Large intestine (tissue), 3 donors: ENCODE data around the gene ATP11C. TPM values are rescaled to one million over a fixed set of nuclear protein-coding genes. Genes with fewer than 3 reads are reported as not detected.

Source experiments
- DNase-seq, 2 donors: peaks; one replicate each; pipeline versions ENCODE4 v3.0.0 to v3.0.0-alpha.2; 2013
- H3K27ac ChIP-seq: one replicate; pipeline ENCODE4 v1.5.1; 2013; ENCODE audit warnings: low read length
- H3K27me3 ChIP-seq: 2 replicates; pipeline ENCODE4 v1.6.1; 2013; ENCODE audit warnings: low read length; ENCODE audit not compliant: control insufficient read depth, insufficient read depth
- H3K36me3 ChIP-seq: 2 replicates; pipeline ENCODE4 v1.6.1; 2013; ENCODE audit warnings: low read length; ENCODE audit not compliant: control insufficient read depth, insufficient read depth
- H3K4me1 ChIP-seq: one replicate; pipeline ENCODE4 v1.6.1; 2013; ENCODE audit warnings: low read length; ENCODE audit not compliant: control insufficient read depth, insufficient read depth
- H3K4me3 ChIP-seq: one replicate; pipeline ENCODE4 v1.5.1; 2013; ENCODE audit warnings: low read length
- H3K9me3 ChIP-seq: one replicate; pipeline ENCODE4 v1.6.1; 2013; ENCODE audit warnings: mild to moderate bottlenecking, low read depth, low read length, moderate library complexity; ENCODE audit not compliant: control insufficient read depth
- WGBS: methylation state at CpG from one replicate; pipeline ENCODE4 v1.1.5; 2013; ENCODE audit warnings: low lambda C conversion rate; ENCODE audit not compliant: insufficient coverage; 5-methylcytosine and 5-hydroxymethylcytosine counted together
- polyA plus RNA-seq: library from polyadenylated mRNA; unstranded; fragments of 120-200 nt; gene quantifications from one replicate; pipeline ENCODE4 v1.2.1, GENCODE V29; 2013

ATP11C gene
- polyA plus RNA-seq, 1 donor, result 15.4 TPM

DNA sequence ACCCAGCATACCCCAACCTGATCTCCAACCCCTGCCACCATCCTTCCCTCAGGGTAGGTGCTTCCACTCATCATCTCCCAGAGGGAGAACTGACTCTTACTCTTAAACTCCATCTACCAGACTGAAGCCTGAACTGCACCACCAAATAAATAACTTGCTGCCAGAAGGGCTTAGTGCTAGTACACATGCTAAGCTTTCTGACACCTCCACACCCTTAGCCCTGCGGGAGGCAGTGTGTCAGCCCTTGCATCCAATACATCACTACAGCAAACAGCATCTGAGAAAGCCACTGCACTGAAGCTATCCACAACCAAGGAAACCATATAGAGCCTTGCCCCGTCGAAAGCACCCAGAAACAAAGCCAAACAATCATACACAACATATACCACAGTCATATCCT is 156.3 kb downstream of the ATP11C start:
- H3K27me3 ChIP-seq, result no peaks in the 10 kb centered on the region
- no peak for DNase-seq
- no peaks in the 10 kb centered on the region for H3K4me1 ChIP-seq
- peaks cover 10% of the 10 kb centered on the region for H3K36me3 ChIP-seq
- H3K4me3 ChIP-seq, result no peak overlapping the region
- H3K9me3 ChIP-seq, result no peaks in the 10 kb centered on the region
- WGBS, result no CpG with 5 or more reads among the region's 3 CpGs
- no peak overlapping the region for H3K27ac ChIP-seq

- Histone ChIP-seq H3K36me3 (peaks cover 8% of the 10 kb centered on the region), H3K27ac (no peak overlapping the region), H3K4me3 (no peak overlapping the region), H3K4me1 (no peaks in the 10 kb centered on the region), H3K27me3 (no peaks in the 10 kb centered on the region), H3K9me3 (no peaks in the 10 kb centered on the region)
- no peak for DNase-seq
- WGBS, result no CpG with 5 or more reads among the region's 2 CpGs
These were observed 162.5 kb downstream of the ATP11C start for GRCh38 chrX:139770366-139770765.

DNA sequence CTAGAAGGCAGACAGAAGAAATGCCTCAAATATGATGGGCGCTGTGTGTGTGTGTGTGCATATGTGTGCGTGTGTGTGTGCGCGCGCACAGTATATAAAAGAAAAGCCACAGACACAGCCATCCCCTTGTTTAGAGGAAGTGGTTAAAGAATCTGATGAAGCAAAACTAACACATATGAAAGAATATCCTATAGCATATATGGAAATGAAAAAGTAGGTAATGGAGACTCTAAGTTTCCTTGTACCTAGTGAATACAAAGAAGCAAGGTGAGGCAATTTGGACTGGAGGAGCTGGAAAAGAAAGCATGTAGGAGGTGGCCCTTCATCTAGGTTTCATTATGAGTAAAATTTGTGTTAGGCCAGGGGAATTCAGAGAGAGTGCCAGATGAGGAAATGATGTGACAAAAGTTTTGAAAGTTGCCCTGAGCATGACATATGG is 166.3 kb downstream of the ATP11C start:
- Histone ChIP-seq H3K27me3 (no peaks in the 10 kb centered on the region), H3K9me3 (no peaks in the 10 kb centered on the region), H3K36me3 (peaks cover 5% of the 10 kb centered on the region), H3K27ac (no peak overlapping the region), H3K4me1 (no peaks in the 10 kb centered on the region), H3K4me3 (no peak overlapping the region)
- DNase-seq, result no peak
- no CpG with 5 or more reads among the region's 5 CpGs for WGBS

- no peak overlapping the region for H3K27ac ChIP-seq
- no peaks in the 10 kb centered on the region for H3K9me3 ChIP-seq
- no peak overlapping the region for H3K4me3 ChIP-seq
- no peaks in the 10 kb centered on the region for H3K27me3 ChIP-seq
- H3K4me1 ChIP-seq, result no peaks in the 10 kb centered on the region
- WGBS, result no CpG with 5 or more reads among the region's 4 CpGs
- H3K36me3 ChIP-seq, result peaks cover 5% of the 10 kb centered on the region
- no peak for DNase-seq
These were observed 170.3 kb downstream of the ATP11C start for GRCh38 chrX:139762400-139763183.

DNA sequence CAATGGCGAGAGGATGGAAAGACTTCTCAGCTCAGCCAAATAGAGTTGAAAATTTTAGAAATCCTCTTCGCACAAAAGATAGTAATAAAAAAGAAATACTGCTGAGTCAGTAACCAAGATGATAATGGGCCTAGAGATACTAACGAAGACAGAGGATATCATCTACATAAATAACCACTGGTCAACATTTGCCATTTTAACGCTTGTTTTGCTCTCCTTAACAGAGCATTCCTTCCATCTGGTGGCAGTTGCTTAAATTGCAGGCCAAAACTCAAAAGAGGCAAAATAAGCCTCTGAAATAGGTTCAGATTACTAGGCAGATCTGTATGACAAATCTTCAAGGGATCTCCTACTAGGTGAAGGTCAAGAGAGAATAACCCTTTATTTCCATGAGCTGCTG is 173.2 kb downstream of the ATP11C start:
- 100% methylated on average over 2 of the region's 4 CpGs for WGBS
- peaks cover 5% of the 10 kb centered on the region for H3K36me3 ChIP-seq
- H3K4me3 ChIP-seq, result no peak overlapping the region
- H3K4me1 ChIP-seq, result no peaks in the 10 kb centered on the region
- H3K9me3 ChIP-seq, result no peaks in the 10 kb centered on the region
- H3K27me3 ChIP-seq, result no peaks in the 10 kb centered on the region
- no peak for DNase-seq
- H3K27ac ChIP-seq, result no peak overlapping the region

GRCh38 chrX:139758809-139759208 is 174.0 kb downstream of the ATP11C start:
- Histone ChIP-seq H3K27me3 (no peaks in the 10 kb centered on the region), H3K4me1 (no peaks in the 10 kb centered on the region), H3K4me3 (no peak overlapping the region), H3K27ac (no peak overlapping the region), H3K9me3 (no peaks in the 10 kb centered on the region), H3K36me3 (peaks cover 5% of the 10 kb centered on the region)
- no CpG with 5 or more reads among the region's 1 CpG for WGBS
- peak in 1 of 2 donors; percentile 2 for DNase-seq

- no peak for DNase-seq
- peaks cover 5% of the 10 kb centered on the region for H3K36me3 ChIP-seq
- H3K4me1 ChIP-seq, result no peaks in the 10 kb centered on the region
- no peak overlapping the region for H3K27ac ChIP-seq
- 80% methylated on average over 1 of the region's 4 CpGs for WGBS
- H3K4me3 ChIP-seq, result no peak overlapping the region
- no peaks in the 10 kb centered on the region for H3K9me3 ChIP-seq
- H3K27me3 ChIP-seq, result no peaks in the 10 kb centered on the region
These were observed 174.6 kb downstream of the ATP11C start for GRCh38 chrX:139758250-139758649.

DNA sequence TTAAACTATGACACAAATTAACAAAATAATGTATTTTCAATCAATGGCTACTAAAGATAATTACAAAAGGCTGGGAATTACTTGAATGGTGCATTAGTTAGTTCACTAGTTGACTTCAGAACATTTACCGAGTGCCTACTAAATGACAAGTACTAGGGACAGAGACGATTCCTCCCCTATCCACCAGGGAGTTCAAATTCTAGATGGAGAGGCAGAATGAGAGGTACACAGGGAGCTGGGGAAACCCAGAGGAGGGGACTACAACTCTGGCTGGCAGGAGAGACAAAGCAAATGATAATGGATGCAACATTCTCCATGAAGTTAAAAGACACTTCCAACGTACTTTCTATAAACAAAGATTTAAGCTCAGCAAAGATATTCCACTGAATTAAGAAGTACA is 181.8 kb downstream of the ATP11C start:
- Histone ChIP-seq H3K4me1 (no peaks in the 10 kb centered on the region), H3K9me3 (no peaks in the 10 kb centered on the region), H3K4me3 (no peak overlapping the region), H3K27ac (no peak overlapping the region), H3K27me3 (no peaks in the 10 kb centered on the region), H3K36me3 (peaks cover 2% of the 10 kb centered on the region)
- WGBS, result no CpG with 5 or more reads among the region's 3 CpGs
- no peak for DNase-seq

DNA sequence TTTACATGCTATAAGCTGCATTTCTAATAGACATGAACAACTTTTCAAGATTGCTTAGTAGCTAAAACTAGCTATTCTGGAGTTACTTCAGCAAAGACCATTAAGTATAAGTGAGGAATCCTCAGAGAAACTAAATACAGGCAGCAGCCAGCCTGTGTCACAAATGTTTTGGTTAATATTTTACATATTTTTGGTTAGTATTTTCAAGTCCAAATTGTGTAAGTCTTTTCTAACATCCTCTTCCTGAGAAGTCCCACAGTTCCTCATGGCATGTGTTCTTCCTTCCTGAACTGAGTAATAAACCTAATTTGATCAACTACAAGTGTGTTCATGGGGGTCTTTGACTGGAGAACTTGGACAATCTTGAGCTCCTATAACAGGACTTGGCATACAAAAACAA is 182.5 kb downstream of the ATP11C start:
- no peaks in the 10 kb centered on the region for H3K4me1 ChIP-seq
- DNase-seq, result no peak
- H3K36me3 ChIP-seq, result peaks cover 2% of the 10 kb centered on the region
- no peak overlapping the region for H3K27ac ChIP-seq
- H3K27me3 ChIP-seq, result no peaks in the 10 kb centered on the region
- no peaks in the 10 kb centered on the region for H3K9me3 ChIP-seq
- H3K4me3 ChIP-seq, result no peak overlapping the region

GRCh38 chrX:139739138-139739537 is 193.7 kb downstream of the ATP11C start:
- Histone ChIP-seq H3K4me1 (no peaks in the 10 kb centered on the region), H3K27me3 (no peaks in the 10 kb centered on the region), H3K27ac (no peak overlapping the region), H3K9me3 (no peaks in the 10 kb centered on the region), H3K36me3 (peaks cover 3% of the 10 kb centered on the region), H3K4me3 (no peak overlapping the region)
- no peak for DNase-seq
- WGBS, result no CpG with 5 or more reads among the region's 2 CpGs

GRCh38 chrX:139738581-139738980 is 194.3 kb downstream of the ATP11C start:
- Histone ChIP-seq H3K27ac (no peak overlapping the region), H3K27me3 (no peaks in the 10 kb centered on the region), H3K9me3 (no peaks in the 10 kb centered on the region), H3K4me1 (no peaks in the 10 kb centered on the region), H3K4me3 (no peak overlapping the region), H3K36me3 (peaks cover 3% of the 10 kb centered on the region)
- DNase-seq, result no peak
